Measurements from ENCODE around the gene FGF14.
"Not testable (repeated sequence)": the region's sequence is repeated elsewhere in the genome, so short reads cannot be mapped to it uniquely, and the experiment has no call there.

FGF14 gene

GRCh38 chr13:101858860-101859259 lies 543.0 kb downstream of the FGF14 start:
- DNase-seq (ENCODE audit: low read depth) = no peak
- no peak for TF ChIP-seq CTCF (IDR thresholded peaks at IDR 0.05; ENCODE audit: low read depth, low read length, missing control alignments)
- in situ Hi-C loops (cut with HindIII; ENCODE audit: low sequenced_read_pairs) = no loop called here
- H3K4me3 ChIP-seq (ENCODE audit: low read depth, low read length) = no peak overlapping the region

DNA sequence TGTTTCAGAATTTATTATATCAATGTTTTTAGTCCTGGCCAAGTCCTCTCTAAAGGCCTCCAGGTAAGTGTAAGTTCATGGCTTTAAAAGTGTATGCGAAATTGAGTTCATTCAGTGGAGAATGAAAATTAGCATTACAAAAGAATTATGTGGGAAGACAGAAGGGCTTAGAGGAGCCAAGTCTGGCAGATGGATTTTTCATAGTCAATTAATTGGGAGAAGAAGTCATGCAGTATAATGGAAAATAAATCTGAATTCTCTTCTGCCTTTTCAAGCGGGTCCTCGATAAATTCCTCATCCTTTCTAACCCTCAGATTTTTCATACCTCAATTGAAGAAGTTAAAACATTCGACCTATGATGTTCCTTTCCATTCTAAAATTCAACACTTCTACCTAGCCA lies 555.1 kb downstream of the FGF14 start:
- in situ Hi-C loops (cut with HindIII; ENCODE audit: low sequenced_read_pairs) = no loop called here
- no peak overlapping the region for H3K4me3 ChIP-seq (ENCODE audit: low read depth, low read length)
- TF ChIP-seq CTCF (IDR thresholded peaks at IDR 0.05; ENCODE audit: low read depth, low read length, missing control alignments) = no peak
- no peak for DNase-seq (ENCODE audit: low read depth)

GRCh38 chr13:101846249-101846648 lies 555.6 kb downstream of the FGF14 start:
- H3K4me3 ChIP-seq (ENCODE audit: low read depth, low read length) = no peak overlapping the region
- DNase-seq (ENCODE audit: low read depth) = no peak
- no peak for TF ChIP-seq CTCF (IDR thresholded peaks at IDR 0.05; ENCODE audit: low read depth, low read length, missing control alignments)
- in situ Hi-C loops (cut with HindIII; ENCODE audit: low sequenced_read_pairs) = no loop called here

GRCh38 chr13:101845245-101846020 lies 556.4 kb downstream of the FGF14 start:
- no peak for TF ChIP-seq CTCF (IDR thresholded peaks at IDR 0.05; ENCODE audit: low read depth, low read length, missing control alignments)

GRCh38 chr13:101841698-101842097 lies 560.1 kb downstream of the FGF14 start:
- in situ Hi-C loops (cut with HindIII; ENCODE audit: low sequenced_read_pairs) = no loop called here
- TF ChIP-seq CTCF (IDR thresholded peaks at IDR 0.05; ENCODE audit: low read depth, low read length, missing control alignments) = no peak
- DNase-seq (ENCODE audit: low read depth) = no peak
- H3K4me3 ChIP-seq (ENCODE audit: low read depth, low read length) = no peak overlapping the region

More at GRCh38 chr13:101845245-101846020, 556.4 kb downstream of the FGF14 start:
- in situ Hi-C loops (cut with HindIII; ENCODE audit: low sequenced_read_pairs) = no loop called here
- H3K4me3 ChIP-seq (ENCODE audit: low read depth, low read length) = no peak overlapping the region
- DNase-seq (ENCODE audit: low read depth) = no peak

DNA sequence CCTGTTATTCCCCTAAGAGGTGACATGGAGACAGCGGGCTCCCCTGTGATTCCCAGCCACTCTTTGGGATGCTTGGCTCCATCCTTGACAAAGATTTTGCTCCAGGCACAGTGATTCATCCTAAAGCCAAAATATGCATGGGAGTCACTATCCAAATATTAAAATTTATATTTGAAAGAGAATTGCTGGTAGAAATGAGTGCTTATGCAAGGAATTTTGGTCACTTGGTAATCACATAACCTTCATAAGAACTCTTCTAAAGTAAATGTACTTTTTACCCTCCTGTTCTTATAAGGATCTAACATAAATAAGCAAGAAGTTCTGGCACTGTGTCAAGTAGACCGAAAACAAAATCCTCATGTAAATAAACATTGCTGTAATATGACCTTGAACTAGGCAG lies 563.5 kb downstream of the FGF14 start:
- no peak for TF ChIP-seq CTCF (IDR thresholded peaks at IDR 0.05; ENCODE audit: low read depth, low read length, missing control alignments)
- DNase-seq (ENCODE audit: low read depth) = peak; percentile 26
- H3K4me3 ChIP-seq (ENCODE audit: low read depth, low read length) = no peak overlapping the region
- in situ Hi-C loops (cut with HindIII; ENCODE audit: low sequenced_read_pairs) = loop anchor here (10.0 kb wide), 1 partner anchor 64 kb away; no protein-coding TSS in a partner anchor

DNA sequence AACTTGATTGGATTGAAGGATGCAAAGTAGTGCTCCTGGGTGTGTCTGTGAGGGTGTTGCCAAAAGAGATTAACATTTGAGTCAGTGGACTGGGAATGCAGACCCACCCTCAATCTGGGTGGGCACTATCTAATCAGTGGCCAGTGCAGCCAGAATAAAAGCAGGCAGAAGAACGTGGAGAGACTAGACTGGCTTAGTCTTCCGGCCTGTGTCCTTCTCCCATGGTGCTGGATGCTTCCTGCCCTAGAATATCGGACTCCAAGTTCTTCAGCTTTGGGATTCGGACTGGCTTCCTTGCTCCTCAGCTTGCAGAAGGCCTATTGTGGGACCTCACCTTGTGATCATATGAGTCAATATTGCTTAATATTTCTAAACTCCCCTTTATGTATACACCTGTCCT lies 564.1 kb downstream of the FGF14 start:
- in situ Hi-C loops (cut with HindIII; ENCODE audit: low sequenced_read_pairs) = loop anchor here (10.0 kb wide), 1 partner anchor 63 kb away; no protein-coding TSS in a partner anchor

More for the DNA sequence above, 564.1 kb downstream of the FGF14 start:
- not testable (repeated sequence) for DNase-seq (ENCODE audit: low read depth); H3K4me3 ChIP-seq (ENCODE audit: low read depth, low read length)

Measured in astrocyte of the cerebellum (primary cell).